ENCODE measurements around the gene PIP5K1C.
"Not testable (repeated sequence)": the region's sequence is repeated elsewhere in the genome, so short reads cannot be mapped to it uniquely, and the experiment has no call there.

The PIP5K1C gene

DNA sequence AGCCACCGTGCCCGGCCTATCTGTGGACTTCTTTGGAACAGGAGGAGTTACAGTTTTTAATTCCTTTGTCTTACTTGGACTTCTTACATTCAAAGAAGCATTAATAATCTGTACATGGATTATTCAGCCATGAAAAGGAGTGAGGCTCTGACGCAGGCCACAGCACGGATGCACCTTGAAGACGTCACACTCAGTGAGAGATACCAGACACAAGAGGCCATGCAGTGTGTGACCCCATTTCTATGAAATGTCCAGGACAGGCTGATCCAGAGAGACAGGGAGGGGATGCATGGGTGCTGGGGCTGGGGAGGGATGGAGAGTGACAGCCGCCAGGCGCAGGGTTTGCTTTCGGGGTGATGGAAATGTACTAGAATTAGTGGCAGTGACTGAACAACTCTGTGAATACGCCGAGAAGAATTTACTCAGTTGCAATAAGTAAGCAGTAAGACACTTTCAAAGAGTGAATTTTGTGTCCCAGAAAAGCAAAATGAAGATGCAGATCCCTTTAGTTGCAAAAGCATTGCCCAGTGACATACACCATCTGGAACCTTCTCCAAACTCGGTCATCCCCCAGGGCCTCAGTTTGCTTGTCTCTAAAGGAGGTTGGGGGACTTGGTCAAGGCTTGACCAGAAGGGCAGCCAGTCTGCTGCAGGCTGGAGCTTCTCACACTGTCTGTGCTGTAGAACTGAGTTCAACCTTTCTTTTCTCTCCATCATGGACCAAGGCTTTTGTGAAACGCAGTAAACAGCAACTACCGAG is 25.3 kb downstream of the PIP5K1C start:
- peak overlapping the region; percentile 67 for H3K27ac Mint-ChIP-seq
- peaks cover 39% of the 10 kb centered on the region for H3K36me3 Mint-ChIP-seq
- no peaks in the 10 kb centered on the region for H3K9me3 Mint-ChIP-seq
- ATAC-seq (no peak), DNase-seq (ENCODE audit: low spot score in 2 of 2) (no peak)
- H3K4me3 Mint-ChIP-seq = no peak overlapping the region
- H3K4me1 Mint-ChIP-seq = peaks cover 53% of the 10 kb centered on the region

DNA sequence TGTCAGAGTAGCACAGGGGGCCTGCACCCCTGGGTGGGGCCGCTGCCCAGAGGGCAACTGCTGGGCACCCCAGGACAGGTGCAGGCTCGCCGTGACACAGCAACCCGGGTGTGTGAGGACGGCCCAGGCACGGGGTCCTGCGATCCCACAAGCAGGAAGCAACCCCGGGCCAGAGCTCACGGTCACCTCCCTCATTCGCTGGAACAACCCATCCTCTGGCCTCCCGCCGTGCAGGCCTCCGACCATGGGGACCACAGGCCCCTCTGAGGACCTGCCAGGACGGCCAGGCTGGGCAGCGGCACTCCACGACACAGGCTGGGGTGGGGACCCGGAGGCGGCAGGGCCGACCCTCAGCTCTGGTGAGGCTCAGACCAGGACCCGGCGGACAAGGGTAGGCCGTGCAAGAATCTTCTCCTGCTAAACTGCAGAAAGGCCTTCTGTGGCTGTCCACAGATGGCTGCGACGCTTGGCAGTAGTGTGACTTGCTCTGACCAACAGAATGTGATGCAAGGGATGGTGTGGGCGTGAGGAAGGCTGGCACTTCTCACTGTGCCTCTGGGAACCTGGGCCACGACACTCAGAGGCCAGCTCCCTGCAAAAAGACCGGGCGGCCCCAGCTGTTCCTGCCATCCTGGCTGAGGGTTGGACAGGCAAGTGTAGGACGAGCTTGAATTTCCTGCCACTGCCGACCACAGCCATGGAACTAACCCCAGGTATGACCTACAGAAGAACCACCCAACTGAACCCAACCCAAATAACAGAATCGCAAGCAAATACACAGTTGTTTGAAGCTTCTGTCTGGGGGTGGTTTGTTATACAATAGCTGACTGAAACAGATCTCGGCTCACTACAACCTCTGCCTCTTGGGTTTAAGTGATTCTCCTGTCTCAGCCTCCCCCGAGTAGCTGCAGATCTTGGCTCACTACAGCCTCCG is 26.5 kb downstream of the PIP5K1C start:
- DNase-seq (ENCODE audit: low spot score in 2 of 2) (no peak), ATAC-seq (no peak)
- H3K4me3 Mint-ChIP-seq = peak overlapping the region; percentile 79
- H3K4me1 Mint-ChIP-seq = peaks cover 58% of the 10 kb centered on the region
- no peaks in the 10 kb centered on the region for H3K9me3 Mint-ChIP-seq
- peaks cover 42% of the 10 kb centered on the region for H3K36me3 Mint-ChIP-seq
- H3K27ac Mint-ChIP-seq = peak overlapping the region; percentile 97

DNA sequence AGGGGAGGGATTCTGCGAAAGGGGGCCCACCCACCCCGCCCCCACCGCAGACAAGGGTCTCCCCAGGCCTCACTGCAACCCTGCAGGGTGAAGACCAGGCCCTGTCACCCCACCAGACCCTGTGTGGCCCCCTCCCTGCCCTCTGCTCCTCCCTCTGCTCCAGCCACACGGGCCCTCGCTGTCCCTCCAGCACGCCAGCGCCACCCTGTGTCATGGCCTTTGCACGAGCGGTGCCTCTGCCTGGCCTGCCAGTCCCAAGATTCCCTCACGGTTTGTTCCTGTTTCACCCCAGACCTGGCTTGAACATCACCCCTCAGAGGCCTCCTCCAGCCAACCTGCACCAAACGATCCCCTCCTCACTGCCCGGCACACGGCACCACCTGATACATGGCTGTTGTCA is 27.3 kb downstream of the PIP5K1C start:
- Mint-ChIP-seq H3K9me3 (no peaks in the 10 kb centered on the region), H3K27ac (peak overlapping the region; percentile 97), H3K4me3 (peak overlapping the region; percentile 79), H3K4me1 (peaks cover 66% of the 10 kb centered on the region), H3K36me3 (peaks cover 50% of the 10 kb centered on the region)
- DNase-seq (ENCODE audit: low spot score in 2 of 2) (no peak), ATAC-seq (no peak)

DNA sequence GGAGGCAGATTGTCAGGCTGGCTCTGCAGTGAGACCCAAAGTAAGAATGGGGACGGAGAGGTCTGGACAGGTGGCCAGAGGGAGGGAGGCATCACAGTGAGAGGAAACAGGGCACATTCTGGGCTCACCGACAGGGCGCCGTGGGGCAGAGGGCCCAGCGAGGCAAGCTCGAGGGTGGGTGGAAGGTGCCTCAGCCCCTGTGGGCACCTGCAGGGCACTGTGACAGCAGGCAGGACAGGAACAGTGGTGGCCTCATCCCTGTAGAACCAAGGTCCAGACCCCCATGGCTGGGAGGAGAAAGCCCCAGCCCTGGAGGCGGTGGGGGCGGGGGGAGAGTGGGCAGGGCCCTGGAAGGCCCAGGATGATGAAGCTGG is 27.7 kb downstream of the PIP5K1C start:
- ATAC-seq = no peak
- H3K27ac Mint-ChIP-seq = peak overlapping the region; percentile 97
- H3K4me3 Mint-ChIP-seq = peak overlapping the region; percentile 79

DNA sequence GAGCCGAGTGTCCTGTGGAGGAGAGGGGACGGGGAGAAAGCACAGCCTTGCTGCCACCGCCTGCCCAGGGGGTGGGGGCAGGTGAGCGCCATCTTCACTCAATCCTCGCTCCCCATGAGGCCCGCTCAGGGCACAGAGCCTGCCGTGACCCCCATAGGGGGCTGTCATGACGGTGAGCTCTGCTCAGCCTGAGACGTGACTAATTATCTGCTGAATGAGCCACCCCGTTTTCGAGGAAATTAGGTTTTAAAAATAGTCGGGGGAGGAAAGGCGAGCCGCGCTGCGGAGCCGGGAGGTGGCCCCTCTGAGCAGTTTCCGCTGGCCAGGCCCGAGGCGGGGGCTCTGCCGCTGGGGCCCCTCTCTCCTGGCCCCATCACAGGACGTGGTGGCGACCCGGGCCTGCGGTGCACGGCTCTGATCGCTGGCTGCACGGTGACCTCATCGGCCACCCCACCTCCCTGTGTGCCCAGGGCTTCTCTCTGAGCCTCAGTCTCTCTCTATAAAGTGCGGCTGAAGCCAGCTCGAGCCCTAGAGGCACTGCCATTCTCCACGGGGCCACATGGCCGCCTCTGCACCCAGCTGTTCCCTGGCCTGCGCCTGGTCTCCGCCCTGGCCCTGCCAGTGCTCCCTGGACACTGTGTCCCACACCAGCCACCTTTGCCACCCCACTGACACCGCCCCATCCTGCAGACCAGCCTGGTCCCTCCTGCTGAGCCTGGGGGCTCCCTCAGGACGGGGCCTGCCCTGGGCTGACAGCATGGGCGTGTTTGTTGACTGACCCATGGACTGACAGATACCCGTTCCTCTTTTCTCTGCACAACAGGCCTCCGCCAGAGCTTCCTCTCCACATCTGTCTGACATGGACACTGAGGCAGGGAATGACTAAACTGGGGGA is 28.3 kb downstream of the PIP5K1C start:
- peak overlapping the region; percentile 79 for H3K4me3 Mint-ChIP-seq
- peak overlapping the region; percentile 97 for H3K27ac Mint-ChIP-seq
- H3K4me1 Mint-ChIP-seq = peaks cover 69% of the 10 kb centered on the region
- peak; percentile 87 for ATAC-seq
- peaks cover 60% of the 10 kb centered on the region for H3K36me3 Mint-ChIP-seq
- H3K9me3 Mint-ChIP-seq = no peaks in the 10 kb centered on the region
- DNase-seq (ENCODE audit: low spot score in 2 of 2) = peak; percentile 56 to 75

More for the DNA sequence above, 27.7 kb downstream of the PIP5K1C start:
- peaks cover 68% of the 10 kb centered on the region for H3K4me1 Mint-ChIP-seq
- H3K36me3 Mint-ChIP-seq = peaks cover 53% of the 10 kb centered on the region
- H3K9me3 Mint-ChIP-seq = no peaks in the 10 kb centered on the region
- DNase-seq (ENCODE audit: low spot score in 2 of 2) = no peak

DNA sequence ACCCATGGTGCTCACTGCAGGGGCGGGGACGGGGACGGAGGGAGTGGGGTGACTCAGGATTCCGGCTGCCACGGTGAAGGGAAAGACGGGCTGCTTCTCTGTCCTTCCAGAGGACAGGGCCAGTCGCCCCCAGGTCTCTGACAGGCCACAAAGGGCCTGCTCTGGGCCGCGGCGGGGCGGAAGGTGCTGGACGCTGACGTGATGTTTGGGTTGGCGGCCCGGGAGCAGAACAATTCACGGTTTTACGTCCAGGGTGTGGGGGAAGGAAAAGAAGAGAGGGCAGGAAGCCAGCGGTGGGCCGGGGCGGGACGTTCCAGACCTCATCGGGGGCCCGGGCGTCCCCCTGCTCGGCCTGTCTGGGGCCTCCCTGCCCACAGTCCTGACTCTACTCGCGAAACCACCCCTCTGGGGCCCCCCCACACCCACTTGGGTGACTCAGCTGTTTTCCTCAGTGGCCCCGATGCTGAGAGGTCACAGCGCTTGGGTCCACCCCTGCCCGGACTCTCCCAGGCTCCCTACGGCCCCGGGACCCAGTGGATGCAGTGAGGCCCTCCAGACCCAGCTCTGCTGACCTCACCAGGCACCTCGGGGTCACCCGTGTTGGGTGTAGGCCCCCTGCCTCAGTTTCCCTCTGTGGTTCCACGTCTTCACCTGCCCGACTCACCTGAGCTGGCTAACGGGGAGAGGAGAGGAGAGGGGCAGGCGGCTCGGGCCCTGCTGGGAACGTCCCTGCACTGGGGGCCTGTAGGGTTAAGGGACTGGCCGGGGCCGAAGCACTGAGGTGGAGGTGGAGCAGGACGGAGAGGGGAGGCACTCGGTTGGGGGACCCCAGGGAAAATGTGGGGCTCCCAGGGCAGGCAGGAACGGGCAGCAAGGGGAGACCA is 29.2 kb downstream of the PIP5K1C start:
- Mint-ChIP-seq H3K36me3 (peaks cover 62% of the 10 kb centered on the region), H3K27ac (peak overlapping the region; percentile 97), H3K4me1 (peaks cover 76% of the 10 kb centered on the region), H3K9me3 (no peaks in the 10 kb centered on the region), H3K4me3 (peak overlapping the region; percentile 79)
- peak; percentile 81 for ATAC-seq
- DNase-seq (ENCODE audit: low spot score in 2 of 2) = peak; percentile 74 to 85

DNA sequence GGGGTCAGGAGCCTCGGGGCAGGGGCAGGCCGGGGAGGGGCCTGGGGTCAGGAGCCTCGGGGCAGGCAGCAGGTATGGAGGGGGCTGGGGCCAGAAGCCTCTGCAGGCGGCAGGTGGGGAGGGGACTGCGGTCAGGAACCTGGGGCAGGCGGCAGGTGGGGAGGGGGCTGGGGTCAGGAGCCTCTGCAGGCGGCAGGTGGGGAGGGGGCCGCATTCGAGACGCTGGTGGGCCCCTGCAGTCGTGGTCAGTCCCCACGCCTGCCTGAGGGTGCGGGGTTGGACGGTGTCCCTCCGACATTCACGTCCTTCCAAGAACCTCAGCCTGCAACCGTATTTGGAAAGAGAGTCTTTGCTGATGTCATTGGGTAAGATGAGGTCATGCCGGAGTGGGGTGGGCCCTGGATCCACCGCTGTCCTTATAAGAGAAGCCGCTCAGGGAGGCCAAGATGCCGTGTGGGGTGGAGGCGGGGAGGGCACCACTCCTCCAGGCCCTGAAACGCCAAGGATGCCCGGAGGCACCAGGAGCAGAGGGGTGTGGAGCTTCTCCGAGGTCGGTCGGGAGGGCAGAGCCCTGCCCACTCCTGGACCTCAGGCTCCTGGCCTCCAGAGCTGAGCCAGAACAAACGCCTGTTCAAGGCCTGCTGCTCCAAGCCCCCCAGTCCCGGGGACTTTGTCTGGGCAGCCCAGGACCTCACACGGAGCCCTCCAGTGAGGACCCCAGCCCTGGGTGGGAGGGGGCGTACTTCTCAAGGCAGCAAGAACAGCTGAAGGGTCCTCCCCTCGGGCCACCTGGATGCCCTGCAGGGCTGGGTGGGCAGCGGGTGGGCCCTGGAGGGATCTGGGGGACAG is 30.1 kb downstream of the PIP5K1C start:
- Mint-ChIP-seq H3K27ac (peak overlapping the region; percentile 97), H3K4me1 (peaks cover 72% of the 10 kb centered on the region), H3K4me3 (peak overlapping the region; percentile 79), H3K36me3 (peaks cover 65% of the 10 kb centered on the region), H3K9me3 (no peaks in the 10 kb centered on the region)
- DNase-seq (ENCODE audit: low spot score in 2 of 2) (no peak), ATAC-seq (no peak)

DNA sequence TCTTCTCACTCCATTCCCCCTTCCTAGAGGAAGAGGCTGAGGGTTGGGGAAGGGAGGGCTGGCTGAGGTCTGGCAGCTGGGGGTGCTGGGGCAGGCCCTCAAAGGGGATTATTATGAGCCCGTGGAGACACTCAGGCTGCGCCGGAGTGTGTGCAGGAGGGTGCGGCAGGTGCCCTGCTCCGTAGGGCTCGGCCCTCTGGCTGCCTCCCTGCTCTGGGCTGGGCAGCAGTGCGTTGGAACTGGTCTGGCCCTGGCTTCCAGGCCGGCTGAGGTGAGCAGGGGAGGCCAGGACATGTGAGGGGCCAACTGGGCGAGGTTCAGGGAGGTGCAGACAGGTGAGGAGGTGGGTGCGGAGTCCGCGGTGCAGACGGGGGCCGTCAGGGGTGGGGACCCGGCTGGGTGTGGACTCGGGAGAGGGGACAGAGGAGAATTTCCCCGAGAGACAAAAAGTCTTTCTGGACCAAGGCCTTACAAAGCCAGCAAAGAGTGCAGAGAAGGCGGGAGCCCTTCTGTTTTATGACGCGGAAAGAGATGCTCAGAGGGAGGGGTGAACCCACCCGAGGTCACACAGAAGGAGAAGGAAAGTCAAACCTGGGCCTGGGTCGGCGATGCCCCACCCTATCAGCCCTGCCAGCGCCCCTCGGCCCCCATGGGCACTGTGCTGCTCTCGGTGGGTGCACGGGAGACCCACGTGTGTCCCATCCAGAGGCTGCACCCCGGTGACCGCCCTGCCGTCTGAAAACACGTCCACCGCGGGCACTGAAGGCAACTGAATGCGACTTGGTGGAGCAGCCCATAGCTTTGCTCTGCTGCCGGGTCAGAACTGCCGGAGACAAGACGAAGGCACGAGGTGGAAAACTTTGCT is 31.0 kb downstream of the PIP5K1C start:
- Mint-ChIP-seq H3K36me3 (peaks cover 64% of the 10 kb centered on the region), H3K27ac (peak overlapping the region; percentile 97), H3K4me1 (peaks cover 72% of the 10 kb centered on the region), H3K4me3 (peak overlapping the region; percentile 79), H3K9me3 (no peaks in the 10 kb centered on the region)
- DNase-seq (ENCODE audit: low spot score in 2 of 2) (no peak), ATAC-seq (no peak)

DNA sequence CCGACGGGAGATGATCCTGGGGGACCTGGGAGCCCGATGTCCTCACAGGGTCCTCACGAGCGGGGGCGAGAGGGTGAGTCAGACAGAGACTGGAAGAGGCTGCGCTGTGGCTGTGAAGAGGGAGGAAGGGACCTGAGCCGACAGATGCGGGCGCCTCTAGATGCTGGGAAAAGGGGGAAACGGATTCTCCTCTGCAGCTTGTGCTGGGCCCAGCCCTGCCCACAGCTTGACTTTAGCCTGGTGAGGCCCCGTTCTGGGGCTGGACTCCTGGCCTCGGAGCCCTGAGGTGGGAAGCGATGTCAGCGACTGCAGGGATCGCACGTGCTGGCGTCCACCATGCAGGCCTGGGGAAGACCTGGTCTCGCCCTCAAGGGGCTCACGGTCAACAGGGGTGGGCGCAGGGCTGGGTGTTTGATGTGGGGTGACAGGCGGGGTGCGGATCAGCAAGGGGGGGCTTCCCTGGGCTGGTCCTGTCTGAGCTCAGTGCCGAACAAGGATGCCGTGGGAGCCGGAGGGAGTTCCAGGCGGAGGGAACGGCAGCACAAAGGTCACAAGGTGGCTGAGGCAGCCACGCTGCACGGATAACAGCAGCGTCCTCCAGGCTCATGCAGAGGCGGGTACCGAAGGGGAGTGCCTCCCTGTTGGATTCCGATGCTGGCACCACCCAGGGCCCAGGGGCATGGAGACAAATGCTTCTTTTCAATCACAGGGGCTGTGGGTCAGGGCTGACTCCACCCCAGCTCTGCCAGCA is 31.8 kb downstream of the PIP5K1C start:
- no peak for ATAC-seq
- peak overlapping the region; percentile 97 for H3K27ac Mint-ChIP-seq
- H3K36me3 Mint-ChIP-seq = peaks cover 72% of the 10 kb centered on the region
- H3K9me3 Mint-ChIP-seq = no peaks in the 10 kb centered on the region
- no peak for DNase-seq (ENCODE audit: low spot score in 2 of 2)
- peak overlapping the region; percentile 79 for H3K4me3 Mint-ChIP-seq
- H3K4me1 Mint-ChIP-seq = peaks cover 72% of the 10 kb centered on the region

DNA sequence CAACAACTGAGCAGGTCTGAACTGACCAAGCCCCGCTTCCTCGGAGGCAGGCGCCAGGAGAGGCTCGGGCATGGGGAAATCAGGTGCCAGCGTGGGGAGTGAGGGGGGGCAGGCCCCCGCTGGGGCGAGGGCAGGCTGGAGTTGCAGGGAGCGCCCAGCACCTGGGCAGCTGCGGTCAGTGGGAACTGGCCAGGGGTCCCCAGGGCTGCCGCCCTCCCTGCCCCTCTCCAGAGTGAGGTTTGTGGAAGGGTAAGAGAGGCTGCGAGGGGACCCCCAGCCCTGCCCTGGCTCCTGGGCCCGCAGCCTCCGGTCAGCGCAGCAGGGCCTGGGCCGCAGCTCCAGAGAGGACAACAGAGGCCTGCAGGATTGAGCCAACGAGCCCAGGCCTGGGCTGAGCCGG is 32.5 kb downstream of the PIP5K1C start:
- H3K36me3 Mint-ChIP-seq = peaks cover 79% of the 10 kb centered on the region
- H3K27ac Mint-ChIP-seq = peak overlapping the region; percentile 97

DNA sequence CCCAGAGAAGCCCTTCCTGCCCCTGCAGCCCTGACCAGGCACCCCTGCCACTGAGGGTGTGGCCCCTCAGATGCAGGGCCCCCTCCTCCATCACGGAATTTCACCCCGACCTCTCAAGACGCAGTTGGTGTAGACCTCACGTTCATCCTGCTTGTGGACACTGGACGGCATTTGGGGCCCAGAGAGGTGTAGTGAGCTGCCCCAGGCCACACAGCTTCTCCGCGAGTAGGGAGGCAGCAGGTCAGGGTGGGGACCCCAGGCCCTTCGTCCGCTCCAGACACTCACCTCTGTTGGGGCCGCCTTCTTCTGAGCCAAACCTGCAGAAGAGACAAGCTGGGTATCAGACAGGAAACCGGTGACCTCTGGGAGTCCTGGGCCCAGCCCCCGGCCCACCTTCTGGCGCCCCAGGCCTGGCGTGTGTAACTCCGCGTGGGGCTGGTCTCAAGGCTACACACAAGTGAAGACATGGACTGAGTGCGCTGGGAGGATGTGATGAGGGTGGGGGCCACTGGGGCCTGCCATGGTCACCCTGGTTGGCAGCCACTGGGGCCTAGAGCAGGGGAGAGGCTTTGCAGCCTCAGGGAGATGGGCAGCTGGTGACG is 33.1 kb downstream of the PIP5K1C start:
- no peak for DNase-seq (ENCODE audit: low spot score in 2 of 2)
- no peak for ATAC-seq
- Mint-ChIP-seq H3K27ac (peak overlapping the region; percentile 97), H3K9me3 (no peaks in the 10 kb centered on the region), H3K36me3 (peaks cover 82% of the 10 kb centered on the region), H3K4me1 (peaks cover 59% of the 10 kb centered on the region), H3K4me3 (no peak overlapping the region)

More for the DNA sequence above, 32.5 kb downstream of the PIP5K1C start:
- H3K4me1 Mint-ChIP-seq = peaks cover 66% of the 10 kb centered on the region
- DNase-seq (ENCODE audit: low spot score in 2 of 2) (no peak), ATAC-seq (no peak)
- H3K9me3 Mint-ChIP-seq = no peaks in the 10 kb centered on the region
- H3K4me3 Mint-ChIP-seq = no peak overlapping the region

DNA sequence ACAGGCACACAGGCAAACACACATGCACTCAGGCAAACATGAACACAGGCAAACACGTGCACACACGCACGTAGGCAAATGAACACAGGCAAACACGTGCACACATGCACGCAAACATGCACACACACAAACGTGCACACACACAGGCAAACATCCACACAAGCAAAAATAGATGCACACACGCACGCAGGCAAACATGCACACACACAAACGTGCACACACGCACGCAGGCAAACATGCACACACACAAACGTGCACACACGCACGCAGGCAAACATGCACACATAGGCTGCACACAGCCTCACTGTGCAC is 33.8 kb downstream of the PIP5K1C start:
- H3K9me3 Mint-ChIP-seq; H3K4me3 Mint-ChIP-seq; ATAC-seq; H3K27ac Mint-ChIP-seq; DNase-seq (ENCODE audit: low spot score in 2 of 2): not testable (repeated sequence)
- Mint-ChIP-seq H3K36me3 (peaks cover 78% of the 10 kb centered on the region), H3K4me1 (peaks cover 55% of the 10 kb centered on the region)

All from stimulated activated effector memory CD8-positive, alpha-beta T cell treated with anti-CD3 and anti-CD28 coated beads, Interleukin-12 subunit alpha, Interleukin-12 subunit beta, amount 100 ng/mL, for 72 hours (primary cell).